Neural progenitor cell (in vitro differentiated cells): ENCODE results near the gene FAM180A. TPM values are rescaled to one million over a fixed set of nuclear protein-coding genes. Genes with fewer than 3 reads are reported as not detected.

Experiments used
- DNase-seq: peaks from one replicate; pipeline ENCODE4 v3.0.0-alpha.2; 2016; ENCODE audit warnings: low spot score
- H2AFZ ChIP-seq: fragments of 200-600 bp; sonication (generic); replicated peaks from 2 replicates; pipeline ENCODE4 v1.6.1; 2016; ENCODE audit warnings: antibody characterized with exemption
- H3F3A ChIP-seq: fragments of 200-600 bp; sonication (generic); 2 replicates; pipeline ENCODE4 v1.6.1; 2016; ENCODE audit warnings: antibody characterized with exemption, low read depth
- H3K27ac ChIP-seq: fragments of 200-600 bp; sonication (generic); 2 replicates; pipeline ENCODE4 v1.5.1; 2016; ENCODE audit warnings: mild to moderate bottlenecking
- H3K27me3 ChIP-seq: fragments of 200-600 bp; sonication (generic); 2 replicates; pipeline ENCODE4 v1.6.1; 2016; ENCODE audit warnings: mild to moderate bottlenecking, moderate library complexity
- H3K36me3 ChIP-seq: fragments of 200-600 bp; sonication (generic); 2 replicates; pipeline ENCODE4 v1.5.1; 2016
- H3K4me1 ChIP-seq: fragments of 200-600 bp; sonication (generic); 2 replicates; pipeline ENCODE4 v1.6.1; 2016; ENCODE audit warnings: mixed run types
- H3K4me2 ChIP-seq: fragments of 200-600 bp; sonication (generic); 2 replicates; pipeline ENCODE4 v1.6.1; 2016
- H3K4me3 ChIP-seq: fragments of 200-600 bp; sonication (generic); 2 replicates; pipeline ENCODE4 v1.5.1; 2016
- H3K79me2 ChIP-seq: fragments of 200-600 bp; sonication (generic); 2 replicates; pipeline ENCODE4 v1.6.1; 2016; ENCODE audit warnings: low read depth
- H3K9ac ChIP-seq: fragments of 200-600 bp; sonication (generic); 2 replicates; pipeline ENCODE4 v1.6.1; 2016
- H3K9me3 ChIP-seq: fragments of 200-600 bp; sonication (generic); 2 replicates; pipeline ENCODE4 v1.5.1; 2016; ENCODE audit warnings: low read depth
- H4K20me1 ChIP-seq: fragments of 200-600 bp; sonication (generic); 2 replicates; pipeline ENCODE4 v1.6.1; 2016; ENCODE audit warnings: low read depth
- H3K27ac Mint-ChIP-seq: 3 replicates; pipeline ENCODE4 v1.8.0; 2021; ENCODE audit warnings: mixed read lengths
- H3K27me3 Mint-ChIP-seq: 2 replicates; pipeline ENCODE4 v1.8.0; 2022; ENCODE audit warnings: low read depth, mild to moderate bottlenecking, inconsistent platforms, moderate library complexity, mixed read lengths; ENCODE audit not compliant: insufficient read depth
- H3K36me3 Mint-ChIP-seq: 3 replicates; pipeline ENCODE4 v1.8.0; 2021; ENCODE audit warnings: mixed read lengths
- H3K4me1 Mint-ChIP-seq: 3 replicates; pipeline ENCODE4 v1.8.0; 2021; ENCODE audit warnings: mixed read lengths
- H3K4me3 Mint-ChIP-seq: 3 replicates; pipeline ENCODE4 v1.8.0; 2021; ENCODE audit warnings: mild to moderate bottlenecking, moderate library complexity, mixed read lengths
- H3K9me3 Mint-ChIP-seq: 3 replicates; pipeline ENCODE4 v1.8.0; 2020; ENCODE audit warnings: mixed read lengths
- EZH2 ChIP-seq: fragments of 200-600 bp; sonication (generic); IDR thresholded peaks from 2 replicates; pipeline ENCODE4 v1.6.1; 2017; ENCODE audit warnings: antibody characterized with exemption, mild to moderate bottlenecking, moderate library complexity
- EZH2phosphoT487 ChIP-seq: fragments of 200-600 bp; sonication (generic); IDR thresholded peaks from 2 replicates; pipeline ENCODE4 v1.6.1; 2017; ENCODE audit warnings: antibody characterized with exemption
- total RNA-seq: library from RNA; depleted of rRNA; stranded (reverse); fragments of >200 nt; gene quantifications from 2 replicates; pipeline ENCODE4 v1.2.3, GENCODE V29; 2015; ENCODE audit warnings: low replicate concordance
- TF ChIP-seq, protein P1 (sequence below): fragments of 200-600 bp; sonication (generic); IDR thresholded peaks from 2 replicates; pipeline ENCODE4 v1.5.1; 2017; ENCODE audit warnings: antibody characterized with exemption, mild to moderate bottlenecking

The FAM180A gene
- total RNA-seq, 1 donor from 2014 or later = not detected

DNA sequence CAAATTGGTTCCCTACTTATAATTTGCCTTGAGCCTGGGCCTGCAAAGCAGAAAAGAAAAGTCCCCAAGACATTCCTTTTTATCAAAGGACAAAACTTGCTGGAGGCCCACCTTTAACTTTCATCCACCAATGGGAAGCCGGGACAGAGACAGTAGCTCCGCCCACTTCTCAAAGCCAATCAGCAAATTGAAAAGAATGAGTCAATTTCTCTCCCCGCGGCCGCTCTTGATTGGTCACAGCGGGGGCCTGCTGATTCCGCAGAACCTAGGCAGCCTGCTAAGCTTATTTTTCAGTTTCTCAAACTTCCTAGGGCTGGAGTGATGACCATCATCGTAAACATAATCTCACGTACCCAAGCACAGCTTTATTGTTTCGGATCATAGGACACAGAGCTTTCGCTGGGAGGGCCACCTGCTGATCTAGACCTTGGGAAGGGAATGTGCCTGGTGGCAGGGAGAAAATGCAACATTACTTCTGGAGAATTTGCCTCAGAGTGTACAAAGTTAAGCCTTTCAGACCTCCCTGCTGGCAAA, 20.4 kb downstream of the FAM180A start, which contains the start of gene SLC13A4:
SLC13A4 (minus strand) TSS at position 51 of the 534 bp plus-strand sequence. CDS start 690 bp downstream, outside the sequence.
- TF ChIP-seq EZH2 = no peak
- TF ChIP-seq, protein P1, sequence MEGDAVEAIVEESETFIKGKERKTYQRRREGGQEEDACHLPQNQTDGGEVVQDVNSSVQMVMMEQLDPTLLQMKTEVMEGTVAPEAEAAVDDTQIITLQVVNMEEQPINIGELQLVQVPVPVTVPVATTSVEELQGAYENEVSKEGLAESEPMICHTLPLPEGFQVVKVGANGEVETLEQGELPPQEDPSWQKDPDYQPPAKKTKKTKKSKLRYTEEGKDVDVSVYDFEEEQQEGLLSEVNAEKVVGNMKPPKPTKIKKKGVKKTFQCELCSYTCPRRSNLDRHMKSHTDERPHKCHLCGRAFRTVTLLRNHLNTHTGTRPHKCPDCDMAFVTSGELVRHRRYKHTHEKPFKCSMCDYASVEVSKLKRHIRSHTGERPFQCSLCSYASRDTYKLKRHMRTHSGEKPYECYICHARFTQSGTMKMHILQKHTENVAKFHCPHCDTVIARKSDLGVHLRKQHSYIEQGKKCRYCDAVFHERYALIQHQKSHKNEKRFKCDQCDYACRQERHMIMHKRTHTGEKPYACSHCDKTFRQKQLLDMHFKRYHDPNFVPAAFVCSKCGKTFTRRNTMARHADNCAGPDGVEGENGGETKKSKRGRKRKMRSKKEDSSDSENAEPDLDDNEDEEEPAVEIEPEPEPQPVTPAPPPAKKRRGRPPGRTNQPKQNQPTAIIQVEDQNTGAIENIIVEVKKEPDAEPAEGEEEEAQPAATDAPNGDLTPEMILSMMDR = no peak
- TF ChIP-seq EZH2phosphoT487 = no peak
- H3K27me3 Mint-ChIP-seq = peaks cover 6% of the 10 kb centered on the region
- DNase-seq = peak; percentile 83

DNA sequence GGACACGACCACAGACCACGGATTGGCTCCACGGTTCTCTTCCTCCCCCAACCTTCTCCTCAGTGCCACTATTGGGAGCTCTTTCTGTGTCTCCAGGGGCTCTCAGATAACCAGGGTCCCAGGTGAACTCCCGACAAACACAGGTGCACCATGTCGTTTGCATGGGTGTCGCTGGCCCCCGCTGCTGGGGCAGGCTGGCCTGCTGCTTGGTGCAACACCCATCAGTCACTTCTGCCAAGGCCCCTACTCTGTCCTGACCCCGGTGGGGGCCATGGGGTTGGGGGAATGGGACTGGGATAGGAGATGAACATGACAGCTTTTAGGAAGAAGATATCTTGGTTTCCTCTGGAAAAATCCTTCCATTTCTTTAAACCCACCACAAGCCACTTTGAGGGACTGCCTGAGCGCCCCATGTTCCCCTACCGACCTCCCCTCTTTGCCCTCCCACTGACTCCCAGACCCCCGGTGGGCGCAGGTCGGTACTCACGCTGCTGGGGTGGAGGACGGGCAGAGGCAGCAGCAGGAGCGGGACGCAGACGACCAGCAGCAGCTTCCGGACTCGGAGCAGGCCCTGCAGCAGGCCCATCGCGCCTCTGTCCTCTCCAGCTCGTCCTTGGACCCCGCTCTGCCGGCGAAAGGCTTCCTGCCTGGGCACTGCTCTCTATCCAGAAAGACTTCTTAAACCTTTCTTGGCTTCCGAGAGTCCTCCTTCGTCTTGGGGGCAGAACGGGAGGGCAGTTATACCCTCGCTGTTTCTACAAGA, 21.5 kb downstream of the FAM180A start:
- no peaks in the 10 kb centered on the region for H3K36me3 ChIP-seq
- no peak overlapping the region for H2AFZ ChIP-seq
- TF ChIP-seq, protein P1 = no peak
- no peak for TF ChIP-seq EZH2
- no peak for TF ChIP-seq EZH2phosphoT487
- no peak overlapping the region for H3K4me2 ChIP-seq
- H3K4me1 Mint-ChIP-seq = peaks cover 32% of the 10 kb centered on the region
- H3K79me2 ChIP-seq = no peaks in the 10 kb centered on the region
- H3K9me3 ChIP-seq = no peaks in the 10 kb centered on the region
- H3K27ac Mint-ChIP-seq = no peak overlapping the region
- peaks cover 16% of the 10 kb centered on the region for H3K4me1 ChIP-seq
- H3K9me3 Mint-ChIP-seq = no peaks in the 10 kb centered on the region
- H3K27ac ChIP-seq = no peak overlapping the region
- peaks cover 13% of the 10 kb centered on the region for H3F3A ChIP-seq
- DNase-seq = no peak
- no peaks in the 10 kb centered on the region for H4K20me1 ChIP-seq
- peak overlapping the region; percentile 35 for H3K4me3 Mint-ChIP-seq
- H3K27me3 Mint-ChIP-seq = peaks cover 6% of the 10 kb centered on the region
- no peak overlapping the region for H3K9ac ChIP-seq
- H3K27me3 ChIP-seq = no peaks in the 10 kb centered on the region
- H3K36me3 Mint-ChIP-seq = no peaks in the 10 kb centered on the region
- H3K4me3 ChIP-seq = no peak overlapping the region

More for the DNA sequence above, 20.4 kb downstream of the FAM180A start, which contains the start of gene SLC13A4:
- Histone ChIP-seq H3K79me2 (no peaks in the 10 kb centered on the region), H3K9me3 (no peaks in the 10 kb centered on the region), H3K27ac (no peak within 1 kb of the TSS), H3K36me3 (no peaks in the 10 kb centered on the region), H3K4me3 (peak within 1 kb of the TSS; percentile 39), H3K27me3 (no peaks in the 10 kb centered on the region), H3K9ac (no peak within 1 kb of the TSS), H2AFZ (peak within 1 kb of the TSS; percentile 11), H4K20me1 (no peaks in the 10 kb centered on the region), H3K4me1 (peaks cover 16% of the 10 kb centered on the region), H3F3A (peaks cover 13% of the 10 kb centered on the region), H3K4me2 (peak within 1 kb of the TSS; percentile 62)
- no peaks in the 10 kb centered on the region for H3K9me3 Mint-ChIP-seq
- peaks cover 32% of the 10 kb centered on the region for H3K4me1 Mint-ChIP-seq
- peak within 1 kb of the TSS; percentile 60 for H3K4me3 Mint-ChIP-seq
- H3K36me3 Mint-ChIP-seq = no peaks in the 10 kb centered on the region
- peak within 1 kb of the TSS; percentile 69 for H3K27ac Mint-ChIP-seq

DNA sequence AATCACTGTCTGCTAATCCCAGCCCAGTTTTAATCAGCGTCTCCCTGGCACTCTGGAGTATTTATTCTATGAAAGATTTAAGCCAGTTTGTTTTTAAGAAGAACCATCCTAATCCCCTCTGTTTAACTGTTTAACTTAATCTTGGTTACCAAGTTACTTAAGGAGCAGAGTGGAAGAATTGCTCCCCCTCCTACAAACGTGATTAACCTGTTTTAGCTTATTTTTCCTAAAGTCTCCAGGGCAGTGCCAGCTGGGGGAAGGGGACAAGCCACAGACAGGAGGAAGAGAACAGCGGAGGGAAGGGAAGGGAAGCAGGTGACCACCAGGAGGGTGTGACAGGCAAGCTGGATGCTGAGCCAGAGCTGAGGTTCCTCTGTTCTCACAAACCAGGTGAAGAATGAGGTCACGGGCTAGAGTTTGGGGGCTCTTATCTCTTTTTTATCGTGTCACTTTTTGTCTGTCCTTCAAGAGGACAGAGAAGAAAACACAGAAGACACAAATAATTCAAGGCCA, 22.3 kb downstream of the FAM180A start:
- TF ChIP-seq EZH2phosphoT487 (no peak), EZH2 (no peak)
- TF ChIP-seq, protein P1 = no peak
- peaks cover 16% of the 10 kb centered on the region for H3K4me1 ChIP-seq
- H4K20me1 ChIP-seq = no peaks in the 10 kb centered on the region
- Mint-ChIP-seq H3K4me1 (peaks cover 32% of the 10 kb centered on the region), H3K4me3 (no peak overlapping the region), H3K36me3 (no peaks in the 10 kb centered on the region), H3K27me3 (peaks cover 8% of the 10 kb centered on the region), H3K9me3 (no peaks in the 10 kb centered on the region), H3K27ac (peak overlapping the region; percentile 4)
- H3K27ac ChIP-seq = no peak overlapping the region
- peaks cover 13% of the 10 kb centered on the region for H3F3A ChIP-seq
- no peaks in the 10 kb centered on the region for H3K9me3 ChIP-seq
- H3K79me2 ChIP-seq = no peaks in the 10 kb centered on the region
- no peaks in the 10 kb centered on the region for H3K27me3 ChIP-seq
- H2AFZ ChIP-seq = no peak overlapping the region
- no peaks in the 10 kb centered on the region for H3K36me3 ChIP-seq
- no peak for DNase-seq
- H3K9ac ChIP-seq = no peak overlapping the region
- no peak overlapping the region for H3K4me2 ChIP-seq
- H3K4me3 ChIP-seq = no peak overlapping the region
